Stimulated activated CD4-positive, alpha-beta T cell treated with anti-CD3 and anti-CD28 coated beads, TNF-alpha, amount 100 ng/mL, for 24 hours (primary cell): ENCODE measurements around the gene TIPARP.

Source experiments
- DNase-seq, 3 experiments: peaks; one replicate each; pipeline ENCODE4 v3.0.0-alpha.2; 2020; ENCODE audit warnings: low read depth in 3 of 3

Gene TIPARP

GRCh38 chr3:156676768-156677479 is 2.5 kb downstream of the TIPARP start:
- DNase-seq: peak in 1 of 3 experiments; percentile 6

DNA sequence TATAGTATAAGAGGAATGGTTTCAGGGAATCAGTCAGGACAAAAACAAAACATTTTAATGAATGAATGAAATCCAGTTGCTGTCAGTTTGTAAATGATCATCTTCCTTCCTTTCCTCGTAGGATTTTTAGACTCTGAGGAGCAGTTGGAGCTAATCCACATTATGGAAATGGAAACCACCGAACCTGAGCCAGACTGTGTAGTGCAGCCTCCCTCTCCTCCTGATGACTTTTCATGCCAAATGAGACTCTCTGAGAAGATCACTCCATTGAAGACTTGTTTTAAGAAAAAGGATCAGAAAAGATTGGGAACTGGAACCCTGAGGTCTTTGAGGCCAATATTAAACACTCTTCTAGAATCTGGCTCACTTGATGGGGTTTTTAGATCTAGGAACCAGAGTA is 3.1 kb downstream of the TIPARP start:
- DNase-seq: no peak

GRCh38 chr3:156678197-156678596 is 3.8 kb downstream of the TIPARP start:
- DNase-seq: no peak

GRCh38 chr3:156680243-156680914 is 6.0 kb downstream of the TIPARP start:
- no peak for DNase-seq

GRCh38 chr3:156681002-156681401 is 6.6 kb downstream of the TIPARP start:
- no peak for DNase-seq

- no peak for DNase-seq
Measured at GRCh38 chr3:156682501-156682900, 8.1 kb downstream of the TIPARP start.

- DNase-seq: no peak
Measured at GRCh38 chr3:156682963-156683362, 8.6 kb downstream of the TIPARP start.

DNA sequence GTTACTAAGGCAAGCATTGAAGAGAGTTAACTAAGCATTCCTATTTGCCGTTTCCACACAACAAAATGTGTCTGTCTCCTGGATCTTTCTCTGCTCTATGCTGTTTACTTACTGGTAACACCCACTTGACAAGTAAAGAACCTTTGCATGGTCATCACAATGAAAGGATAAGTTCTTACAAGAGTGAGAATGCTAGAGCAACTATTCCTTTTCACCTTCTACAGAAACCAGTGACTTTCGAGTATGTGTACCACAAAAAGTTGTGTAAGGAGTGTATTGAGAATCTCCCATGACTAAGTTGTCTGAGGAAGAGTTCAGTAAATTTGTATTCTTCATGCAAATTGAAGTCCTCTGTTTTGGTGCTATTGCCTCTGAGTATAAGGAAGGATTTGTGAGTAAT is 10.8 kb downstream of the TIPARP start:
- DNase-seq: no peak

- DNase-seq: no peak
Measured at GRCh38 chr3:156685752-156686151, 11.4 kb downstream of the TIPARP start.

GRCh38 chr3:156687023-156687422 is 12.6 kb downstream of the TIPARP start:
- no peak for DNase-seq

DNA sequence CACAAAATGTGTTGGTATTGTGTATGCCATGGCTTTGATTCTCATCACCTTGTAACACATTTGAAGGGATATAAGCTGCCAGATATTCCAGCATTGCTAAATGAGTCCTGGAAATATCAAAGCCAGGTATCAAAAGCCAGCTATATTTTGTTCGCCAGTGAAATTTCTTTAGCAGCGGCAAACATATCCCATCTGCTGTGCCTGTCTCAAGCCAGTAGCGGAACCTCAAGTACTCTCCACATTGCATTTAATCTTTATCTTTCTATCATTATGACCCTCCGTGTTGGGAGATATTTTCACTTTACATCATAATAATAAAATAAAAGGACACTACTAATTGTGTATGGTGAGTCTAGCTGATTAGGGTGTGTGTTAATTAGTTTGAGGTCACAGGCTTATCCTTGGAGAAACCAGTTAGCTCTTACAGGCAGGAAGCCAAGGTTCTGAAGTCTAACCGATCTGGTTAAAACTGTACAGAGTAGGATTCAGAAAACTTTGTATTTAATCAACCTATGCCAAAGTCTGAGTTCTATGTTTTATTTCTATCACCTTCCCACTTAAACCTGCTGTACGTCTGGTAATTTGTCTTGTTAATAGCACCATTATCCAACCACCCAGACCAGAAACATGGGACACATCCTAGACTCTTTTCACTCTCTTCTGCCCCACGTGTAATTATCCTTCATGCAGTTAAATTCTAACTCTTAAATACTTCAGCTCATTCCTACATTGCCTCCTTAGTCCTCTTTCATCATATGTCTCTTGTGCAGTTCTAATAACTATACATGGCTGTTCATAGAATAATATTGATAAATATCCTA is 14.5 kb downstream of the TIPARP start:
- no peak for DNase-seq

DNA sequence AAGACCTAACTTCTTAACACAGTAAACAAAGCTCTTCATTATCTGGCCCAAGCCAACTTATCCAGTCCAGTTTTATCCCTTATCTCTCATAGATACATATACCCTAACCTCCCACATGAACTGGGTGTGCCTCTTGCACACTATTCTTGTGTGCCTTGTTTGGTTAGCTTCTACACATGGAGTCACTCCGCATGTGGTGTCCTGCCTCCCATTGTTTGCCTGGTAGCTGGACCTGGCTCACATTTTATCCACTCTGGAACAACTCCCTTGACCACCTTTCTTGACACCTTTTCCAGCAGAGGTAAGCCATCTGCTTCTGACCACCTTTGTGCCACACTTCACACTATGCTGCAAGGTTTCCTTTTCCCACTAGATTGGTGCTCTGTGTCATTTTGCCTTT is 15.2 kb downstream of the TIPARP start:
- DNase-seq: no peak

DNA sequence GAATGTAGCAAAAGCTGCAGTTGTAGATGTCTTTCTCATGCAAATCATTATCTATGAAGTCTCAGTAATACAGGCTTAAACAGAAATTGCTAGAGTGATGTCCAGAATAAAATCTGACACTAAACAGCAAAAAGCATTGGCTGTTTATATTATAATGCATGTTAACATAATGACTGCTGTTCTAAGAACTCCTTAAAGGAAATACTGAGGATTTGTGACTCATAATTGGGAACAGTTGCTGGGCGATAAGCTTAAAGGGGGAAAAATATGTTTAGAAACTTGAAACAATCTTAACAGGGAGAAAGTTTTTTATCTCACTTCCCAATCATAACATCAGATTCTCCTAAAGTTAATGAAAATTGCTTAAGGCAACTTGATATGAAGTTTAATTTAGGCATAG is 17.5 kb downstream of the TIPARP start:
- no peak for DNase-seq

- DNase-seq: no peak
Measured at GRCh38 chr3:156693166-156693565, 18.8 kb downstream of the TIPARP start.

GRCh38 chr3:156694536-156694935 is 20.1 kb downstream of the TIPARP start:
- DNase-seq: no peak

DNA sequence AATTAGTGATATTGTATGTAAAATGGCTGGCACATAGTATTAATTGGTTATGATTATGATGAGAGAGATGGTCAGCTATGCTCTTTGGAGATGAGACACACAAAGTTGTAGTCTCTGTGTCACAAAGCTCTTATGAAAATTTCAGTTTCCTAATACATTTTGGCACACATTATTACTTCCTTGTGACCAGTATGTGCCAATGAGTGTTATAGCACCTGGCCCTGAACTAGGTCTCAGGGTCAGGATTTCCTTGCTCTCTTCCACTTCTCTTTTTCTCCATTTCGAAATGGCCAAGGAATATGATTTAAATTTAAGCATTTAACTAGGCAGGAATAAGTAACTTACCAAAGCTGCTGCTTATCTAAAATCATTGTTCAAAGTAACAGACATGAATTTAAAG is 28.0 kb downstream of the TIPARP start:
- no peak for DNase-seq

DNA sequence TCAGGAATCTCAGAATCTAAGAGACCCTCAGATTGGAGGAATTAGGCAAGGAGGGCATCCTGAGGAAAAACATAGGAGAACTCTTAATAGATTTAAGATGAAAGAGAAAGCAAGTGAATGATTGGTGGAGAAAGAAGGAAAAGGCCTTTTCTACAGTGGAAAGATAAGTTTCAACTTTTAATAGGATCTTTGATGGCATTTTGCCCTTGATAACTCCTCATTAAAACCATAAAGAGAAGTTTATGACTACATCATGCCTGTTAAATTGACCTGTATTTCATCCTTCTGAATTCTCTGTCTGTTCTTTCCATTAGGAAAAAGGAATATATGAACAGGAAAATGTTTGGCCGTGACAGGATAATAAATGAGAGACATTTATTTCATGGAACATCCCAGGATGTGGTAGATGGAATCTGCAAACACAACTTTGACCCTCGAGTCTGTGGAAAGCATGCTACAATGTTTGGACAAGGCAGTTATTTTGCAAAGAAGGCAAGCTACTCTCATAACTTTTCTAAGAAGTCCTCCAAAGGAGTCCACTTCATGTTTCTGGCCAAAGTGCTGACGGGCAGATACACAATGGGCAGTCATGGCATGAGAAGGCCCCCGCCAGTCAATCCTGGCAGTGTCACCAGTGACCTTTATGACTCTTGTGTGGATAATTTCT is 30.1 kb downstream of the TIPARP start:
- no peak for DNase-seq

DNA sequence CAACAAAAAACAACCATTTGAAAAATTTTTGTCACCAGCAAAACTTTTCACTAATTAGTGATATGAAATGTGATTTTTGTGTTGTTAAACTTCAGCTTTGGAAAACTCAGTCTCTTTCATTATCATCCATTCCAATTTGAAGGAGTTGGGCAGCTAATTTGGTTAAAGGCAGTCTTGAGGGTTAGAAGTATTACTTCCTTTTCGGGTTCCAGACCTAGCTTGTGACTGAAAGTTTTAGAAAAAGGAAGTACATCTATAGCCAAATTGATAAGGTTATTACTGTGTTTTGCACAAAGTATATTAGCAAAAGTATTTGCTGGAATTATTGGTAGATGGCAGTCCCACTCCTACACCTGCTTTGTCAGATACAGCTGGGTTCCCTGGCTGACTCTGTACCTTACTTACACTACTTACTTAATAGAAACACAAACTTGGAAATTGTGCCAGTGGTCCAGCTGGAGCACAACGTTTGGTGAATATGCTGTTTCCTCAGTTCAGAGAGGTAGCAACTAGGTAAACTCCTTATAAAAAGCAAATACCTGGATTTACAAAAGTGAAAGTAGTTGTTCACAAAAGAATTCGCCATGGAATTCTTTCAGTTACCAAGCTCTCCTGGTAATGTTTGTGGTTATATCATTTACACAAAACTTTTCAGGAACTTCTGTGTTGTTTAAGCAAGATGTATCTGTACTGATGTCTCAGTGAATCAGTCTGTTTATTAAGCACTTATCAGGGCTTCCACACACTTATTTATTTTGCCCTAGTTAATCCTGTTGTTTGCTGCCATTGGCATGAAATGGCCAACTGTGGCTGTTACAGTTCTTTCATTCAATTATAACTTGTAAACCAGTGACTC is 31.6 kb downstream of the TIPARP start:
- no peak for DNase-seq

- DNase-seq: no peak
Measured at GRCh38 chr3:156707588-156707987, 33.2 kb downstream of the TIPARP start.

GRCh38 chr3:156710429-156710828 is 36.0 kb downstream of the TIPARP start:
- DNase-seq: no peak

DNA sequence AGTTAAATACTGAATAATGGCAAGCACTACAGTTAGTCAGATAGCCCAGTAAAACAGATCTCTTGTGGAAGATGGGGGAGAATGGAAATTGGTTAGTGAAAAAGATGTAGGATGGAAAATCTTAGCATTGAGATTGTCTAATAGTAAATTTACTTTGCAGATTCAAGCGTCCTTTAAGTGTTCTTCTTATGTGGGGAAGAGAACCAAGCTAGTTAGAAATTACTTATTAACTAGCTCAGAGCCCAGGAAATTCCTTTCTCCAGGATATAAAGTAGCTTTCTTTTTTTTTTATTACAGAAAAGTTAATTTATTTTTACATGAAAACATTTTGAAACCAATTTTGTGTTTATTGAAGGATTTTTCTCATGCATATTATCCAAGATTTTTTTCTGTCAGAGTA is 36.7 kb downstream of the TIPARP start:
- no peak for DNase-seq
